ENCODE data around the gene SPAG16.

The SPAG16 gene

GRCh38 chr2:213609570-213610170, 325.4 kb downstream of the SPAG16 start:
- ChIA-PET CTCF (no interaction called here), POLR2A (no interaction called here)
- Histone ChIP-seq H3K36me3 (ENCODE audit: control insufficient read depth in 2 of 2, insufficient read depth in 1 of 2, low read length in 2 of 2) (no peaks in the 10 kb centered on the region), H3K4me1 (ENCODE audit: control insufficient read depth, insufficient read depth, low read length) (no peaks in the 10 kb centered on the region), H3K27ac (ENCODE audit: extremely low read depth, low read depth, low read length) (no peak overlapping the region), H3K9me3 (ENCODE audit: control insufficient read depth, insufficient read depth, low read depth, low read length) (no peaks in the 10 kb centered on the region), H3K4me3 (ENCODE audit: low read depth, low read length) (no peak overlapping the region)
- TF ChIP-seq ZNF785 (tag by site-specific recombination; IDR thresholded peaks at IDR 0.05), result no peak
- no peak for TF ChIP-seq ZNF621 (tag by site-specific recombination; IDR thresholded peaks at IDR 0.05)
- no peak for TF ChIP-seq AEBP2 (tag by site-specific recombination; IDR thresholded peaks at IDR 0.05; ENCODE audit: borderline replicate concordance)
- no peak for TF ChIP-seq ZNF529 (tag by site-specific recombination; IDR thresholded peaks at IDR 0.05; ENCODE audit: insufficient replicate concordance)
- TF ChIP-seq ZNF211 (tag by site-specific recombination; IDR thresholded peaks at IDR 0.05; ENCODE audit: low read depth), result no peak
- no peak for TF ChIP-seq PRDM6 (tag by site-specific recombination; IDR thresholded peaks at IDR 0.05)
- no peak for TF ChIP-seq KLF1 (tag by site-specific recombination; IDR thresholded peaks at IDR 0.05)

GRCh38 chr2:213627054-213627710, 342.9 kb downstream of the SPAG16 start:
- H3K36me3 ChIP-seq (ENCODE audit: control insufficient read depth in 2 of 2, insufficient read depth in 1 of 2, low read length in 2 of 2), result no peaks in the 10 kb centered on the region
- no peak overlapping the region for H3K27ac ChIP-seq (ENCODE audit: extremely low read depth, low read depth, low read length)
- H3K9me3 ChIP-seq (ENCODE audit: control insufficient read depth, insufficient read depth, low read depth, low read length), result no peaks in the 10 kb centered on the region
- TF ChIP-seq ZNF529 (tag by site-specific recombination; IDR thresholded peaks at IDR 0.05; ENCODE audit: insufficient replicate concordance), result no peak
- no peak for TF ChIP-seq ZNF76 (tag by site-specific recombination; IDR thresholded peaks at IDR 0.05; ENCODE audit: borderline replicate concordance, low read depth)
- TF ChIP-seq ZNF580 (tag by site-specific recombination; IDR thresholded peaks at IDR 0.05), result no peak
- TF ChIP-seq ZNF138 (tag by site-specific recombination; IDR thresholded peaks at IDR 0.05; ENCODE audit: borderline replicate concordance), result no peak
- no peak for TF ChIP-seq ZNF549 (tag by site-specific recombination; IDR thresholded peaks at IDR 0.05)
- no peak for TF ChIP-seq ZNF626 (tag by site-specific recombination; IDR thresholded peaks at IDR 0.05)
- TF ChIP-seq ZNF404 (tag by site-specific recombination; IDR thresholded peaks at IDR 0.05), result no peak
- TF ChIP-seq ZNF18 (tag by site-specific recombination; IDR thresholded peaks at IDR 0.05), result no peak
- H3K4me3 ChIP-seq (ENCODE audit: low read depth, low read length), result no peak overlapping the region
- ChIA-PET POLR2A (no interaction called here), CTCF (no interaction called here)
- H3K4me1 ChIP-seq (ENCODE audit: control insufficient read depth, insufficient read depth, low read length), result no peaks in the 10 kb centered on the region

- H3K9me3 ChIP-seq (ENCODE audit: control insufficient read depth, insufficient read depth, low read depth, low read length), result no peaks in the 10 kb centered on the region
- POLR2A ChIA-PET, result no interaction called here
- H3K4me3 ChIP-seq (ENCODE audit: low read depth, low read length), result no peak overlapping the region
- H3K27ac ChIP-seq (ENCODE audit: extremely low read depth, low read depth, low read length), result no peak overlapping the region
- no peaks in the 10 kb centered on the region for H3K4me1 ChIP-seq (ENCODE audit: control insufficient read depth, insufficient read depth, low read length)
- H3K36me3 ChIP-seq (ENCODE audit: control insufficient read depth in 2 of 2, insufficient read depth in 1 of 2, low read length in 2 of 2), result no peaks in the 10 kb centered on the region
- CTCF ChIA-PET, result interaction anchor here (0.5 kb wide), 1 partner anchor 117 kb away, joined by 3 read pairs; no protein-coding TSS in a partner anchor
- no peak for TF ChIP-seq PRDM10 (tag by site-specific recombination; IDR thresholded peaks at IDR 0.05)
- no peak for TF ChIP-seq ZNF18 (tag by site-specific recombination; IDR thresholded peaks at IDR 0.05)
- TF ChIP-seq ZNF560 (tag by site-specific recombination; IDR thresholded peaks at IDR 0.05; ENCODE audit: borderline replicate concordance), result no peak
Measured at GRCh38 chr2:213627835-213628460, 343.7 kb downstream of the SPAG16 start.
